GM12865 (cell line): ENCODE measurements around the gene OR8B8.

Experiments used
- DNase-seq: peaks from one replicate; pipeline ENCODE4 v3.0.0; 2010; ENCODE audit warnings: low read depth
- H3K4me3 ChIP-seq: 2 replicates; pipeline ENCODE4 v1.5.1; 2011; ENCODE audit warnings: mild to moderate bottlenecking, low read depth, low read length, control low read depth
- TF ChIP-seq, protein P1 (sequence below): IDR thresholded peaks from 2 replicates; pipeline ENCODE4 v1.5.1; 2011; ENCODE audit warnings: low read length, control low read depth, low read depth, inconsistent platforms; ENCODE audit not compliant: insufficient read depth; ENCODE audit errors: missing control alignments

The OR8B8 gene, protein sequence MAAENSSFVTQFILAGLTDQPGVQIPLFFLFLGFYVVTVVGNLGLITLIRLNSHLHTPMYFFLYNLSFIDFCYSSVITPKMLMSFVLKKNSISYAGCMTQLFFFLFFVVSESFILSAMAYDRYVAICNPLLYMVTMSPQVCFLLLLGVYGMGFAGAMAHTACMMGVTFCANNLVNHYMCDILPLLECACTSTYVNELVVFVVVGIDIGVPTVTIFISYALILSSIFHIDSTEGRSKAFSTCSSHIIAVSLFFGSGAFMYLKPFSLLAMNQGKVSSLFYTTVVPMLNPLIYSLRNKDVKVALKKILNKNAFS

DNA sequence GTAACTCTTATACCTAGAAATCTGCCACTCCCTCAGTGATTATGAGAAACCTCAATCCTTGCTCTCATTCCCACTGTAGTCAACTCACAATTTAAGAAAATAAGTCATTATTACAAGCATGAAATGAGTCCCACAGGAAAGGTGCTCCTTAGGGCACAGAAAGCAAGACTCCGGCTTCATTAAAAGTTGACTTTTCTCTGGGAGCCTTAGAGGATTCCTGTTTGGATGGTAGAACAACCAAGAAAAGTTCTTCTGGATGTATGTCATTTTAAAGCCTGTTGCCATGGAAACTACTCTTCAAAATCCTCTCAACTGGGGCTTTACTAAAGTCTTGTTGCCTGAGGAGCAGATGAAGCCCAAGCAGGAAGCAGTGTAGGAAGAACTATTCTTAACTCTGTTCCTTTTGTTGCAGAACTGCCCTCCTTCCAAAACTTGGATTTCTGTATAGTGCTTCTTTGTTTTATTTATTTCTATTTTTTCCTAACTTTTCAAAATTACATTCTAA is at the start of gene OR8B8:
Gene OR8B8, minus strand, starts transcription at position 51 of the 505 bp plus-strand sequence. CDS start 4,611 bp downstream, outside the sequence.
- TF ChIP-seq, protein P1, sequence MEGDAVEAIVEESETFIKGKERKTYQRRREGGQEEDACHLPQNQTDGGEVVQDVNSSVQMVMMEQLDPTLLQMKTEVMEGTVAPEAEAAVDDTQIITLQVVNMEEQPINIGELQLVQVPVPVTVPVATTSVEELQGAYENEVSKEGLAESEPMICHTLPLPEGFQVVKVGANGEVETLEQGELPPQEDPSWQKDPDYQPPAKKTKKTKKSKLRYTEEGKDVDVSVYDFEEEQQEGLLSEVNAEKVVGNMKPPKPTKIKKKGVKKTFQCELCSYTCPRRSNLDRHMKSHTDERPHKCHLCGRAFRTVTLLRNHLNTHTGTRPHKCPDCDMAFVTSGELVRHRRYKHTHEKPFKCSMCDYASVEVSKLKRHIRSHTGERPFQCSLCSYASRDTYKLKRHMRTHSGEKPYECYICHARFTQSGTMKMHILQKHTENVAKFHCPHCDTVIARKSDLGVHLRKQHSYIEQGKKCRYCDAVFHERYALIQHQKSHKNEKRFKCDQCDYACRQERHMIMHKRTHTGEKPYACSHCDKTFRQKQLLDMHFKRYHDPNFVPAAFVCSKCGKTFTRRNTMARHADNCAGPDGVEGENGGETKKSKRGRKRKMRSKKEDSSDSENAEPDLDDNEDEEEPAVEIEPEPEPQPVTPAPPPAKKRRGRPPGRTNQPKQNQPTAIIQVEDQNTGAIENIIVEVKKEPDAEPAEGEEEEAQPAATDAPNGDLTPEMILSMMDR, result no peak
- H3K4me3 ChIP-seq, result no peak within 1 kb of the TSS

DNA sequence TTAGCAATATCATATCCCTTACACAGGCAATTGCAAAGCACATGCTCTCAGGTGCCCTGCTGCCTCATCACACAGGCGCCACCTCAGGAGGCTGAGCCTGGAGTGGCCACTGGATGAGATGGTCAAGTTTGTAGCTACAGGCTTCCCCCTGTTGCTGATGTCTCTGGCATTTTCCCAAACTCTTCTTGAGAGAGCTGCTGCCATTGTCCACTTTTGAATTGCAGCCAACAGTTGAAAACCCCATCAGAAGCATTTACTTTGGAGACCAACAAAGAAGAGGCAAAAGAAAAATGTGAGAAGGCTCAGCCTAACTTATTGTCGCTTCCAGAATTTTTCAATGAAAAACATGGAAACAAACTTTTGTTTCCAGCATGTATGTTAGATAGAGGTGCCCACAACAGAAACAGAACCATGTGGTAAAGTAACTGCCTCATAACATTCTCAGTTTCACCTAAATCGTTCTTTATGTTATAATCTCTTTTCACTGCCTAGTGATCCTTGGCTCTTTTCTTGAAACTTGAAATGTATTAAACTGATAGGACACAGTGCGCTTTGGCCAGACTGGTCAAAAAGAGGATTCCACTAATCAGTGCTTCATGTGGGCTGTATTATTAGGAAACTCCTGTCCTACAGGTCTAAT is 47.6 kb upstream of the OR8B8 start:
- no peak overlapping the region for H3K4me3 ChIP-seq
- no peak for DNase-seq
- TF ChIP-seq, protein P1, result no peak

More for the DNA sequence above, at the start of gene OR8B8:
- DNase-seq, result no peak

DNA sequence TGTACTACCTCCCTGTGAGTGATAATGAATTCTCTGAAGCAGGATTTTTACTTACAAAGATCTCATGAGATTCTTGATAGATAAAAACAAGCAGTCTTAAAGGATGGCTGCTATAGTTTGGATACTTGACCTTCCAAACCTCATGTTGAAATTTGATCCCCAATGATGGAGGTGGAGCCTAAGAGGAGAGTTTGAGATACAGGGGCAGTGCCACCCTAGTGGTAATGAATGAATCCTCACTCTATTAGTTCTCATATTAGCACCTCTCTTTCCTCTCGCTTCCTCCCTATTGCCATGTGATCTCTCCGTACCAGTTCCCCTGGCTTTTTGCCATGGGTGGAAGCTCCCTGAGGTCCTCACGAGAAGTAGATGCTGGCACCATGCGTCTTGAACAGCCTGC is 37.9 kb upstream of the OR8B8 start:
- TF ChIP-seq, protein P1, result no peak

DNA sequence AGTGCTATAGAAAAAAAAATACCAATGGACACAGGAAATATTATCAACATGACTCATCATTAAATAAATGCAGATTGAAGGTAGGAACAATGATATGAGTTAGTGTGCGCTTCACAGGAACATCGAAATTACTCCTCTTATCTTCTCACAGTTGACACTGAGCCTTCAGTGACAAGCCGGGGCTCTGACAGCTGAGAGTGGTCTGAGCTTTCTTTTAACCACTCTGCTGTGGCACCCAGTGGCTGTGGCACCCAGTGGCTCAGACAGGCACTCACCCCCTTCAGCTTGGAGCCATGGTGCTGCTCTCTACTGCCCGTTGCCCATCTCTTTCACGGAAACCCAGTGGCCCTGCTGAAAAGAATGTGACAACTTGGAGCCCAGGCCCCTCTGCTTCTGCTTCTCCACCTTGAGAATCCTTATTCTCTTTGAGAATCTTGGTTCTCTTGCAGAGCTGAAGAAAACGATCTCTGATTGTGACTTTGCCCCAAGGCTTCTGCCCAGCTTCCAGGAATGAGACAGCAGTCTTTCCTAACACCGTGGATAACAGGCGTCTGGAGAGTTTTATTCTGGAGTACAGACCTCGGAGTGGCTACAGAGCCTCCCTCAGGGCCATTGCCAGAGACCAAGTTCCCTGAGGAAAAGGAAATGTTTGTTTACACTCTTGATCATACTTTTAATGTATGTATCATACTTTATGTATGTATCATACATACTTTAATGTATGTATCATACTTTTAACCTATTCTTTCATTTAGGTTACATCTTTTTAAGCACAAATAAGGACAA is 37.1 kb upstream of the OR8B8 start:
- TF ChIP-seq, protein P1, result no peak
- DNase-seq, result no peak
- H3K4me3 ChIP-seq, result no peak overlapping the region

More for the DNA sequence above, 37.9 kb upstream of the OR8B8 start:
- no peak overlapping the region for H3K4me3 ChIP-seq
- no peak for DNase-seq

DNA sequence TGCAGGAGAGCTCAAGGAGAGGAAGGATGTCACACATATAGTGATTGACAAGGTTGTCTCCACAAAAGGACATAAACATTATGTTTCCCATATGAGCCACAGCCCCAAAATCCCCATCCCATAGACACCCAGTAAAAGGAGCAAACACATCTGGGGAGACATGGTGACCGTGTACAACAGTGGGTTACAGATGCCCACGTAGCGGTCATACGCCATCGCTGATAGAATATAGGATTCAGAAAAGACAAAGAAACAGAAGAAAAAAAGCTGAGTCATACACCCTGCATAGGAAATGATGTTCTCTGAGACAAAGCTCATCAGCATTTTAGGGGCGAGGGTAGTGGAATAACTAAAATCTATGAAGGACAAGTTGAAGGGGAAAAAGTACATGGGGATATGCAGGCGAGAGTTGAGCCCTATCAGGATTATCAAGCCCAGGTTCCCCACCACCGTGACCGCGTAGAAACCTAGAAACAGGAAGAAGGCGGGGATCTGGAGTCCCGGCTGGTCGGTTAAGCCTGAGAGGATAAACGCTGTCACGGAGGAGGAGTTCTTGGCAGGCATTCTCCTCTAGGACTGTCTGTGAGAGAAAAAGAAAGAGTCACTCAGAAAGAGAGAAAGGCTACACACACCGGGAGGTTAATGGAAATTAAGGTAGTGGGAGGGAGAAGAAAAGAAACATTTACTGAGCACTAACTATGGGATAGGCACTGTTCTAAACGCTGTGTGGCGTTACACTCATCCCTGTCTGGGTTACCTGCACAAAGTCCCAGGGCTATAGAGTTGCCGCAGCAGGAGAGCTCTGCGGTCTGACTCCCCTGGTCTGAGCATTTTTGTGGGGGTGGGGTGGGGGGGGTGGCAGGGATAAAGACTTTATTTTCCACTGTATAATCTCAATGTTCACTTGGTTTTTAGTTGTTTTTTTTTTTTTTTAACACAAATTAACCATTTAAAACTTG is 36.1 kb upstream of the OR8B8 start:
- peak; percentile 9 for DNase-seq
- TF ChIP-seq, protein P1, result no peak
- no peak overlapping the region for H3K4me3 ChIP-seq

DNA sequence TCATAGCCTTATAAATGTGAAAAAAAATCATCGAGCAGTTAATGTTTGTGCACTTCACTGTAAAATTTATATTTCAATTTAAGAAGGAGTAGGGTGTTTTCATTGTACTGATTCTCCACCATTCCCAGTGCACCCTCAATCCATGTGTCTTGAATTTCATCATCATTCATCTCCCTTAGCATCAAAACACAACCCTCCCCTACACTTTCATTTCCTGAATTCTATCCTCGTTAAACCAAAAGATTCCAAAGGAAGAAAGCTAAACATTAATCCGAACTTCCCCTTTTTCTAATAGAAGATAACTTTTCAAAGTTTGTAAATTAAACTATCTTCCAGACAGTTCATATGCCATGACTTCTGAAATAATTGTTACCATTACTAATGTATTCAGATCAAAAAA is 34.1 kb upstream of the OR8B8 start:
- TF ChIP-seq, protein P1, result no peak
- H3K4me3 ChIP-seq, result no peak overlapping the region
- DNase-seq, result no peak
